Measurements from ENCODE around the gene FRRS1. TPM values are rescaled to one million over a fixed set of nuclear protein-coding genes. Genes with fewer than 3 reads are reported as not detected.

FRRS1 gene, protein sequence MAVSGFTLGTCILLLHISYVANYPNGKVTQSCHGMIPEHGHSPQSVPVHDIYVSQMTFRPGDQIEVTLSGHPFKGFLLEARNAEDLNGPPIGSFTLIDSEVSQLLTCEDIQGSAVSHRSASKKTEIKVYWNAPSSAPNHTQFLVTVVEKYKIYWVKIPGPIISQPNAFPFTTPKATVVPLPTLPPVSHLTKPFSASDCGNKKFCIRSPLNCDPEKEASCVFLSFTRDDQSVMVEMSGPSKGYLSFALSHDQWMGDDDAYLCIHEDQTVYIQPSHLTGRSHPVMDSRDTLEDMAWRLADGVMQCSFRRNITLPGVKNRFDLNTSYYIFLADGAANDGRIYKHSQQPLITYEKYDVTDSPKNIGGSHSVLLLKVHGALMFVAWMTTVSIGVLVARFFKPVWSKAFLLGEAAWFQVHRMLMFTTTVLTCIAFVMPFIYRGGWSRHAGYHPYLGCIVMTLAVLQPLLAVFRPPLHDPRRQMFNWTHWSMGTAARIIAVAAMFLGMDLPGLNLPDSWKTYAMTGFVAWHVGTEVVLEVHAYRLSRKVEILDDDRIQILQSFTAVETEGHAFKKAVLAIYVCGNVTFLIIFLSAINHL
- total RNA-seq: 25.8 and 49.2 TPM in 2 replicates

GRCh38 chr1:99766378-99766800 is at the start of gene FRRS1:
TSS of gene FRRS1 (minus strand) at chr1:99766635. CDS start at chr1:99748768, 17,867 bp downstream.

Other genes with a start within 250 kb of the FRRS1 start
- gene PALMD, start 120.5 kb downstream of the FRRS1 start, total RNA-seq: 1.7 and 4.7 TPM in 2 replicates
- 8.1 and 9.9 TPM in 2 replicates for gene AGL, start 83.7 kb upstream of the FRRS1 start, total RNA-seq
- gene SLC35A3, start 203.4 kb upstream of the FRRS1 start, total RNA-seq: 27.7 and 33.2 TPM in 2 replicates